Measurements from ENCODE around the gene DROSHA.
"Not testable (repeated sequence)": the region's sequence is repeated elsewhere in the genome, so short reads cannot be mapped to it uniquely, and the experiment has no call there.

The DROSHA gene

DNA sequence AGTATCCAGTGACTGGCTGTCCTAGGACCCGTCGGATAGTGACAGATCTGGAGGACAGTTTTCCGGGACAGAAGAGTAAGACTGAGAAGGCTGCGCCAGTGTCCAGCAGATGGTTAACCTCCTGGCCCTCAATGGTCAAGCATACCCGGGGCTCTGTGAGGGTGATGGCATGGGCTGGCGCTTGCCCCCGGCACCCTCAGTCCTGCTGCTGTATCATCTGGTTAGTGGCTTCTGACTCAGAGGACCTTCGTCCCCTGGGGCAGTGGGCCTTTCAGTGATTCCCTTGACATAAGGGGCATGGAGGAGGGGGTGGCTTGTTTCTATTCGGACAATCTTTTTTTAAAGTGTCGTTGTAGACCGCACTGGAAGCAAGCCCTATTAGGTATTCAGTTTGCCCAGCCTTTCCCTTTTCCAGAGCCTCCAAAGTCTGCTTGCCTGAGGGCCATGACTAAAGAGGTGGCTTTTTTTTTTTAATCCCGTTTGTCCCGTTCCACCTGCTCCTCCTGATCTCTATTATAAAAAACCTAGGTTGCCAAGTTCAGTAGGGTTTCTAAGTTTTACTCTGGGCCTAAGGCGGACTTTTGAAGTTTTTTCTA is 136.3 kb downstream of the DROSHA start:
- not testable (repeated sequence) for H3K4me3 ChIP-seq (ENCODE audit: low read depth in 1 of 2, low read length in 2 of 2); H3K27me3 ChIP-seq (ENCODE audit: low read depth, low read length); H3K36me3 ChIP-seq (ENCODE audit: control insufficient read depth in 1 of 2, insufficient read depth in 2 of 2, low read length in 2 of 2); H3K27ac ChIP-seq (ENCODE audit: low read length); H3K9me3 ChIP-seq (ENCODE audit: control insufficient read depth in 1 of 2, low read length in 2 of 2); H3K4me1 ChIP-seq (ENCODE audit: control insufficient read depth in 1 of 2, insufficient read depth in 2 of 2, low read length in 2 of 2)

- Histone ChIP-seq H3K4me1 (ENCODE audit: control insufficient read depth in 1 of 2, insufficient read depth in 2 of 2, low read length in 2 of 2) (no peaks in the 10 kb centered on the region), H3K9me3 (ENCODE audit: control insufficient read depth in 1 of 2, low read length in 2 of 2) (peaks cover 0 to 11% of the 10 kb centered on the region in 2 donors), H3K4me3 (ENCODE audit: low read depth in 1 of 2, low read length in 2 of 2) (no peak overlapping the region), H3K36me3 (ENCODE audit: control insufficient read depth in 1 of 2, insufficient read depth in 2 of 2, low read length in 2 of 2) (no peaks in the 10 kb centered on the region), H3K27me3 (ENCODE audit: low read depth, low read length) (no peaks in the 10 kb centered on the region), H3K27ac (ENCODE audit: low read length) (no peak overlapping the region)
These were observed 138.8 kb downstream of the DROSHA start for GRCh38 chr5:31393126-31393525.

- Histone ChIP-seq H3K27me3 (ENCODE audit: low read depth, low read length) (no peaks in the 10 kb centered on the region), H3K4me3 (ENCODE audit: low read depth in 1 of 2, low read length in 2 of 2) (no peak overlapping the region), H3K36me3 (ENCODE audit: control insufficient read depth in 1 of 2, insufficient read depth in 2 of 2, low read length in 2 of 2) (no peaks in the 10 kb centered on the region), H3K4me1 (ENCODE audit: control insufficient read depth in 1 of 2, insufficient read depth in 2 of 2, low read length in 2 of 2) (no peaks in the 10 kb centered on the region), H3K9me3 (ENCODE audit: control insufficient read depth in 1 of 2, low read length in 2 of 2) (peaks cover 0 to 14% of the 10 kb centered on the region in 2 donors), H3K27ac (ENCODE audit: low read length) (no peak overlapping the region)
These were observed 139.8 kb downstream of the DROSHA start for GRCh38 chr5:31392061-31392460.

DNA sequence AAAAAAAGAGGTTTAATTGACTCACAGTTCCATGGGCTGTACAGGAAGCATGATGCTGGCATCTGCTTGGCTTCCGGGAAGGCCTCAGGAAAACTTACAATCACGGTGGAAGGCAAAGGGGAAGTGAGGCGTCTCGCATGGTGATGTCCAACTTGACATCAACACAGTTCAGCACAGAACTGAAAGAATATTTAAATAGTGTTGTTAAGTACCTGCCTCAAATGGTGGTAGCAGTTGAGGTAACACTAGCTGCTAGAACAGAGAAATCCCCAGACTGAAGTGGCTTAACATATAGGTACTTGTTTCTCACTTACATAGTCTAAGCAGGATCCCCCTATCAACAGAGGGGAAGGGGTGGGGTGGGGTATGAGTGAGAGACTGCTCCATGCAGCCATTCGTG is 141.6 kb downstream of the DROSHA start:
- Histone ChIP-seq H3K36me3 (ENCODE audit: control insufficient read depth in 1 of 2, insufficient read depth in 2 of 2, low read length in 2 of 2) (no peaks in the 10 kb centered on the region), H3K27ac (ENCODE audit: low read length) (no peak overlapping the region), H3K9me3 (ENCODE audit: control insufficient read depth in 1 of 2, low read length in 2 of 2) (peaks cover 0 to 14% of the 10 kb centered on the region in 2 donors), H3K27me3 (ENCODE audit: low read depth, low read length) (no peaks in the 10 kb centered on the region), H3K4me1 (ENCODE audit: control insufficient read depth in 1 of 2, insufficient read depth in 2 of 2, low read length in 2 of 2) (no peaks in the 10 kb centered on the region), H3K4me3 (ENCODE audit: low read depth in 1 of 2, low read length in 2 of 2) (no peak overlapping the region)

- peaks cover 0 to 14% of the 10 kb centered on the region in 2 donors for H3K9me3 ChIP-seq (ENCODE audit: control insufficient read depth in 1 of 2, low read length in 2 of 2)
- no peaks in the 10 kb centered on the region for H3K27me3 ChIP-seq (ENCODE audit: low read depth, low read length)
- no peak overlapping the region for H3K27ac ChIP-seq (ENCODE audit: low read length)
- no peaks in the 10 kb centered on the region for H3K4me1 ChIP-seq (ENCODE audit: control insufficient read depth in 1 of 2, insufficient read depth in 2 of 2, low read length in 2 of 2)
- H3K36me3 ChIP-seq (ENCODE audit: control insufficient read depth in 1 of 2, insufficient read depth in 2 of 2, low read length in 2 of 2), result no peaks in the 10 kb centered on the region
- H3K4me3 ChIP-seq (ENCODE audit: low read depth in 1 of 2, low read length in 2 of 2), result no peak overlapping the region
These were observed 145.9 kb downstream of the DROSHA start for GRCh38 chr5:31385774-31386537.

GRCh38 chr5:31383734-31384133 is 148.2 kb downstream of the DROSHA start:
- Histone ChIP-seq H3K4me1 (ENCODE audit: control insufficient read depth in 1 of 2, insufficient read depth in 2 of 2, low read length in 2 of 2) (no peaks in the 10 kb centered on the region), H3K36me3 (ENCODE audit: control insufficient read depth in 1 of 2, insufficient read depth in 2 of 2, low read length in 2 of 2) (no peaks in the 10 kb centered on the region), H3K4me3 (ENCODE audit: low read depth in 1 of 2, low read length in 2 of 2) (no peak overlapping the region), H3K9me3 (ENCODE audit: control insufficient read depth in 1 of 2, low read length in 2 of 2) (peaks cover 0 to 9% of the 10 kb centered on the region in 2 donors), H3K27ac (ENCODE audit: low read length) (no peak overlapping the region), H3K27me3 (ENCODE audit: low read depth, low read length) (no peaks in the 10 kb centered on the region)

DNA sequence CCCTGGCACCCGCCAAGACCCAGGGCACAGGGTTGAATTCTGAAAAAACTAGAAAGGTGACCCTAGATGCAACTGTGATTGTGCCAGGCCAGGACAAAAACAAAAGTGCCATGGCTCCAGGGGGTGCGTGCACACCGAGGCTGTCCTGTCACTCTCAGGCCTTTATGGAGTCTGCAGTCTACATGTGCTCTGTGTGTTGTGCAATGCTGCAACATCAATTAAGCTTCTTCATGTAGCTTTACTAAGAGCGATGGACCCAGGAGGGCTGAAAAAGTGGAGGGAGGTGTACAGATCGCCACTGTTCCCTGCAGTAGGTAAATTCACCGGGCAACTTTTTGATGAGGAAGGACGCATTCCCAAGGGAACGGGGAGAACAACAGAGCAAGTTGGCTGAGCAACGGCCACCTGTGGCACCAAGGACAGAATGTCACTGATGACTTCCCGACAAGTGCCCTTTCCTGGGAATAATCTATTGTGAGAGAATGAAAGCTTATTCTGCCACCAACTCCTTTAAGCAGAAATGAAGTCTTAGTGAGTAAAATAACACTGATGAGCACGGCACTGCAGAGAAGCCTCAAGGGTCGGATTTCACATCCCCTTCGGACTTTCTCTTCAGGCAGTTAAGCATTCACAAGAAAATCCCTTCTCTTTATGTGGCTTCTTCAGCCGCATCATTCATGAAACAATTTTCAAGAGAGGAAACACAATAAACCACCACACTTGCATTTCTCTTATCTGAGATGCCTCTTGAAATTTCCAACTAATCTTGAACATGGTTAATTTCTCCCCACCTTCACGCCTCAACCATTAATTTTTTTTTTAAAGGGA is 149.6 kb downstream of the DROSHA start:
- Histone ChIP-seq H3K36me3 (ENCODE audit: control insufficient read depth in 1 of 2, insufficient read depth in 2 of 2, low read length in 2 of 2) (no peaks in the 10 kb centered on the region), H3K27ac (ENCODE audit: low read length) (no peak overlapping the region), H3K4me3 (ENCODE audit: low read depth in 1 of 2, low read length in 2 of 2) (no peak overlapping the region), H3K4me1 (ENCODE audit: control insufficient read depth in 1 of 2, insufficient read depth in 2 of 2, low read length in 2 of 2) (no peaks in the 10 kb centered on the region), H3K9me3 (ENCODE audit: control insufficient read depth in 1 of 2, low read length in 2 of 2) (no peaks in the 10 kb centered on the region), H3K27me3 (ENCODE audit: low read depth, low read length) (no peaks in the 10 kb centered on the region)

DNA sequence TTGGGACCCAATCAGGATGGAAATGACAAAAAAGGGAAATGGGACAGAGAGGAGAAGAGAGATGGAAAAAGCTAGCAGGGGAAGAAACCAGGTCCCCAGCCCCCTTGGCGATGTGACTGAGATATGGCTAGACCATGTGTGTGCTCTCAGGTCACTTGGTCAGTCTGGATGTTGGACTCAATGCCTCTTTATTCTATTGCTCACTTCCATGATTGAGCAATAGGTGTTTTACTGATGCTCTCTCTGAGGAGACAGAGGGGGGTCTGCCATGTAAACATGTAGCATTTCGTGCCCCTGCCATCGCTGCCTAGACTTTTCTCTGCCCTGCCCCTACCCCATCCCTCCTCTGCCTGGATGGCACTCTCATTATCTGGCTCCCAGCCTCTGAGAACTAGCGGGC is 150.6 kb downstream of the DROSHA start:
- Histone ChIP-seq H3K27ac (ENCODE audit: low read length) (no peak overlapping the region), H3K4me3 (ENCODE audit: low read depth in 1 of 2, low read length in 2 of 2) (no peak overlapping the region), H3K36me3 (ENCODE audit: control insufficient read depth in 1 of 2, insufficient read depth in 2 of 2, low read length in 2 of 2) (no peaks in the 10 kb centered on the region), H3K9me3 (ENCODE audit: control insufficient read depth in 1 of 2, low read length in 2 of 2) (no peaks in the 10 kb centered on the region), H3K27me3 (ENCODE audit: low read depth, low read length) (no peaks in the 10 kb centered on the region), H3K4me1 (ENCODE audit: control insufficient read depth in 1 of 2, insufficient read depth in 2 of 2, low read length in 2 of 2) (no peaks in the 10 kb centered on the region)

- H3K4me3 ChIP-seq (ENCODE audit: low read depth in 1 of 2, low read length in 2 of 2), result no peak overlapping the region
- no peak overlapping the region for H3K27ac ChIP-seq (ENCODE audit: low read length)
- no peaks in the 10 kb centered on the region for H3K4me1 ChIP-seq (ENCODE audit: control insufficient read depth in 1 of 2, insufficient read depth in 2 of 2, low read length in 2 of 2)
- no peaks in the 10 kb centered on the region for H3K27me3 ChIP-seq (ENCODE audit: low read depth, low read length)
- H3K36me3 ChIP-seq (ENCODE audit: control insufficient read depth in 1 of 2, insufficient read depth in 2 of 2, low read length in 2 of 2), result no peaks in the 10 kb centered on the region
- H3K9me3 ChIP-seq (ENCODE audit: control insufficient read depth in 1 of 2, low read length in 2 of 2), result no peaks in the 10 kb centered on the region
These were observed 151.8 kb downstream of the DROSHA start for GRCh38 chr5:31380049-31380448.

DNA sequence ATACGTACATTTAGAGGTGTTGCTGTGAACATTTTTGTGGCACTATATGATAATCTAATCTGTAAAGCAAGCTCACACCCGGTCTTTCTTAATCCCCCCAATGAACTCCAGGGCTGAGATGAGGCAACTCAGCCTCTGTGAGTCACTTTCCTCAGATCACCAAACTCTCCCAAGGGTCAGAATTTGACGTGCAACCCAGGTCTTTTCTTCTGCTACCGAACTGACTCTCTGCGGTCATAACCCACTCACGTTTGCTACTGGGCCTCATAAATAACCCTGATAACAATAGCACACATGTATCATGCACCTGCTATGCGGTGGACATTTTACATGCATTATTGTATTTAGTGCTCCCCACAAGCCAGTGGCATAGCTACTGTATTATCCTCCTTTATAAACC is 153.1 kb downstream of the DROSHA start:
- H3K27ac ChIP-seq (ENCODE audit: low read length), result no peak overlapping the region
- H3K4me1 ChIP-seq (ENCODE audit: control insufficient read depth in 1 of 2, insufficient read depth in 2 of 2, low read length in 2 of 2), result no peaks in the 10 kb centered on the region
- H3K9me3 ChIP-seq (ENCODE audit: control insufficient read depth in 1 of 2, low read length in 2 of 2), result no peaks in the 10 kb centered on the region
- H3K27me3 ChIP-seq (ENCODE audit: low read depth, low read length), result no peaks in the 10 kb centered on the region
- no peaks in the 10 kb centered on the region for H3K36me3 ChIP-seq (ENCODE audit: control insufficient read depth in 1 of 2, insufficient read depth in 2 of 2, low read length in 2 of 2)
- no peak overlapping the region for H3K4me3 ChIP-seq (ENCODE audit: low read depth in 1 of 2, low read length in 2 of 2)

- no peaks in the 10 kb centered on the region for H3K9me3 ChIP-seq (ENCODE audit: control insufficient read depth in 1 of 2, low read length in 2 of 2)
- H3K27ac ChIP-seq (ENCODE audit: low read length), result no peak overlapping the region
- H3K4me3 ChIP-seq (ENCODE audit: low read depth in 1 of 2, low read length in 2 of 2), result no peak overlapping the region
- H3K36me3 ChIP-seq (ENCODE audit: control insufficient read depth in 1 of 2, insufficient read depth in 2 of 2, low read length in 2 of 2), result no peaks in the 10 kb centered on the region
- H3K4me1 ChIP-seq (ENCODE audit: control insufficient read depth in 1 of 2, insufficient read depth in 2 of 2, low read length in 2 of 2), result no peaks in the 10 kb centered on the region
- no peaks in the 10 kb centered on the region for H3K27me3 ChIP-seq (ENCODE audit: low read depth, low read length)
These were observed 153.8 kb downstream of the DROSHA start for GRCh38 chr5:31378136-31378535.
